GM23338 (cell line): ENCODE results near the gene ARID1B. TPM values are rescaled to one million over a fixed set of nuclear protein-coding genes. Genes with fewer than 3 reads are reported as not detected.

Source experiments
- ATAC-seq: fragments of 200-7000 bp; cut with Tn5 transposase; 3 replicates; pipeline ENCODE4 v1.9.1; 2020
- DNase-seq: peaks from one replicate; pipeline ENCODE4 v3.0.0-alpha.2; 2015; ENCODE audit warnings: low spot score
- H2AFZ ChIP-seq: fragments of 200-600 bp; sonication (generic); 2 replicates; pipeline ENCODE4 v1.8.0; 2016; ENCODE audit warnings: antibody characterized with exemption, mild to moderate bottlenecking, moderate library complexity
- H3F3A ChIP-seq: fragments of 200-600 bp; sonication (generic); replicated peaks from 2 replicates; pipeline ENCODE4 v1.8.0; 2017; ENCODE audit warnings: antibody characterized with exemption, mixed run types, low read depth
- H3K27ac ChIP-seq: fragments of 200-600 bp; sonication (generic); 2 replicates; pipeline ENCODE4 v1.6.1; 2016; ENCODE audit warnings: low read depth
- H3K27me3 ChIP-seq: fragments of 200-600 bp; sonication (generic); 2 replicates; pipeline ENCODE4 v1.8.0; 2016; ENCODE audit warnings: mild to moderate bottlenecking, mixed run types, moderate library complexity; ENCODE audit not compliant: insufficient read depth
- H3K36me3 ChIP-seq: fragments of 200-600 bp; sonication (generic); 2 replicates; pipeline ENCODE4 v1.8.0; 2016; ENCODE audit warnings: mild to moderate bottlenecking; ENCODE audit not compliant: insufficient read depth
- H3K4me1 ChIP-seq: fragments of 200-600 bp; sonication (generic); 2 replicates; pipeline ENCODE4 v1.8.0; 2016; ENCODE audit warnings: mild to moderate bottlenecking, moderate library complexity; ENCODE audit not compliant: insufficient read depth
- H3K4me2 ChIP-seq: fragments of 200-600 bp; sonication (generic); 2 replicates; pipeline ENCODE4 v1.7.1; 2017; ENCODE audit warnings: mixed run types
- H3K4me3 ChIP-seq: fragments of 200-600 bp; sonication (generic); 2 replicates; pipeline ENCODE4 v1.6.1; 2016; ENCODE audit warnings: mixed run types
- H3K79me2 ChIP-seq: fragments of 200-600 bp; sonication (generic); replicated peaks from 2 replicates; pipeline ENCODE4 v1.8.0; 2017; ENCODE audit warnings: mild to moderate bottlenecking; ENCODE audit not compliant: insufficient read depth
- H3K9me2 ChIP-seq: fragments of 200-600 bp; sonication (generic); 2 replicates; pipeline ENCODE4 v1.8.0; 2017; ENCODE audit not compliant: insufficient read depth
- H4K20me1 ChIP-seq: fragments of 200-600 bp; sonication (generic); replicated peaks from 2 replicates; pipeline ENCODE4 v1.8.0; 2017; ENCODE audit warnings: mild to moderate bottlenecking; ENCODE audit not compliant: insufficient read depth
- H3K27ac Mint-ChIP-seq: 2 replicates; pipeline ENCODE4 v1.8.0; 2020; ENCODE audit warnings: inconsistent platforms, mild to moderate bottlenecking, moderate library complexity, mixed read lengths
- H3K27me3 Mint-ChIP-seq: 3 replicates; pipeline ENCODE4 v1.8.0; 2022; ENCODE audit warnings: low read depth, mild to moderate bottlenecking, moderate library complexity, mixed read lengths, inconsistent platforms; ENCODE audit not compliant: insufficient read depth, poor library complexity
- H3K36me3 Mint-ChIP-seq: 3 replicates; pipeline ENCODE4 v1.8.0; 2021; ENCODE audit warnings: low read depth, mild to moderate bottlenecking, inconsistent platforms, moderate library complexity, mixed read lengths
- H3K4me1 Mint-ChIP-seq: 3 replicates; pipeline ENCODE4 v1.8.0; 2020; ENCODE audit warnings: mild to moderate bottlenecking, inconsistent platforms, mixed read lengths
- H3K4me3 Mint-ChIP-seq: 3 replicates; pipeline ENCODE4 v1.8.0; 2021; ENCODE audit warnings: moderate library complexity, mild to moderate bottlenecking, inconsistent platforms, mixed read lengths
- H3K9me3 Mint-ChIP-seq: 3 replicates; pipeline ENCODE4 v1.8.0; 2020; ENCODE audit warnings: moderate library complexity, mild to moderate bottlenecking, inconsistent platforms, mixed read lengths
- CREB1 ChIP-seq: fragments of 250-450 bp; sonication (Bioruptor Pico); IDR thresholded peaks from 2 replicates; pipeline ENCODE4 v1.5.0; 2020; ENCODE audit warnings: low read depth, mild to moderate bottlenecking, moderate library complexity
- EZH2 ChIP-seq: fragments of 200-600 bp; sonication (generic); IDR thresholded peaks from one replicate; pipeline ENCODE4 v1.8.0; 2017; ENCODE audit warnings: antibody characterized with exemption, mild to moderate bottlenecking, low read depth; ENCODE audit not compliant: unreplicated experiment
- EZH2phosphoT487 ChIP-seq: fragments of 200-600 bp; sonication (generic); IDR thresholded peaks from one replicate; pipeline ENCODE4 v1.8.1; 2018; ENCODE audit warnings: antibody characterized with exemption; ENCODE audit not compliant: unreplicated experiment
- JUNB ChIP-seq: IDR thresholded peaks from one replicate; pipeline ENCODE4 v1.6.1; 2016; ENCODE audit warnings: antibody characterized with exemption; ENCODE audit not compliant: unreplicated experiment
- NANOG ChIP-seq: IDR thresholded peaks from 2 replicates; pipeline ENCODE4 v1.6.1; 2016; ENCODE audit warnings: antibody characterized with exemption, borderline replicate concordance
- POLR2AphosphoS5 ChIP-seq: IDR thresholded peaks from 2 replicates; pipeline ENCODE4 v1.6.1; 2016; ENCODE audit warnings: antibody characterized with exemption, low read depth
- STAT1 ChIP-seq: IDR thresholded peaks from one replicate; pipeline ENCODE4 v1.6.1; 2016; ENCODE audit warnings: antibody characterized with exemption; ENCODE audit not compliant: unreplicated experiment
- ZNF331 ChIP-seq: fragments of 250-450 bp; sonication (Bioruptor Pico); IDR thresholded peaks from 2 replicates; pipeline ENCODE4 v1.5.0; 2020; ENCODE audit warnings: low read depth, mild to moderate bottlenecking, moderate library complexity
- polyA plus RNA-seq: library from polyadenylated mRNA; unstranded; fragments of >200 nt; fragmentation: Nextera tagmentation; extraction: Ambion mirVana; gene quantifications from 2 replicates; pipeline ENCODE4 v1.2.1, GENCODE V29; 2016
- total RNA-seq: library from RNA; depleted of rRNA; stranded (reverse); fragments of >200 nt; shearing (Covaris generic); gene quantifications from 2 replicates; pipeline ENCODE4 v1.2.3, GENCODE V29; 2014
- TF ChIP-seq, protein P1 (sequence below), 2 experiments: fragments of 200-600 bp in 1 of 2; sonication (generic) in 1 of 2; conservative IDR thresholded peaks; 2 replicates each; pipeline versions ENCODE4 v1.5.1 to v1.6.1; 2016 to 2017; ENCODE audit warnings: antibody characterized with exemption in 2 of 2, low read depth in 2 of 2, mild to moderate bottlenecking in 2 of 2, moderate library complexity in 1 of 2
- TF ChIP-seq, protein P2 (sequence below): fragments of 250-450 bp; sonication (Bioruptor Pico); IDR thresholded peaks from 2 replicates; pipeline ENCODE4 v1.5.0; 2020; ENCODE audit warnings: mild to moderate bottlenecking, moderate library complexity
- TF ChIP-seq, protein P3 (sequence below): IDR thresholded peaks from 2 replicates; pipeline ENCODE4 v1.6.1; 2016; ENCODE audit warnings: antibody characterized with exemption

Gene ARID1B
- total and polyA plus RNA-seq, 2 experiments from 2014 or later = 59.3 to 72.2 TPM

- no peak for DNase-seq
- no peaks in the 10 kb centered on the region for H3K9me2 ChIP-seq
- peaks cover 36% of the 10 kb centered on the region for H3K36me3 Mint-ChIP-seq
- no peaks in the 10 kb centered on the region; the same call in 1 of the 2 replicates for H4K20me1 ChIP-seq
- no peak overlapping the region for H3K27ac ChIP-seq
- H3K4me3 Mint-ChIP-seq = no peak overlapping the region
- H3K27me3 ChIP-seq = no peaks in the 10 kb centered on the region
- H3K4me3 ChIP-seq = no peak overlapping the region
- no peak overlapping the region for H2AFZ ChIP-seq
- H3K36me3 ChIP-seq = peaks cover 18% of the 10 kb centered on the region; the same call in 1 of the 2 replicates
- H3K27me3 Mint-ChIP-seq = no peaks in the 10 kb centered on the region
- H3K27ac Mint-ChIP-seq = no peak overlapping the region
- H3K4me1 ChIP-seq = no peaks in the 10 kb centered on the region
- no peaks in the 10 kb centered on the region for H3K79me2 ChIP-seq
- H3K4me2 ChIP-seq = no peak overlapping the region
- H3K9me3 Mint-ChIP-seq = no peaks in the 10 kb centered on the region
- peaks cover 11% of the 10 kb centered on the region; the same call in 2 of the 3 replicates for H3K4me1 Mint-ChIP-seq
- TF ChIP-seq EZH2 = no peak
- TF ChIP-seq JUNB = no peak
- no peak for TF ChIP-seq STAT1
- TF ChIP-seq, protein P1, sequence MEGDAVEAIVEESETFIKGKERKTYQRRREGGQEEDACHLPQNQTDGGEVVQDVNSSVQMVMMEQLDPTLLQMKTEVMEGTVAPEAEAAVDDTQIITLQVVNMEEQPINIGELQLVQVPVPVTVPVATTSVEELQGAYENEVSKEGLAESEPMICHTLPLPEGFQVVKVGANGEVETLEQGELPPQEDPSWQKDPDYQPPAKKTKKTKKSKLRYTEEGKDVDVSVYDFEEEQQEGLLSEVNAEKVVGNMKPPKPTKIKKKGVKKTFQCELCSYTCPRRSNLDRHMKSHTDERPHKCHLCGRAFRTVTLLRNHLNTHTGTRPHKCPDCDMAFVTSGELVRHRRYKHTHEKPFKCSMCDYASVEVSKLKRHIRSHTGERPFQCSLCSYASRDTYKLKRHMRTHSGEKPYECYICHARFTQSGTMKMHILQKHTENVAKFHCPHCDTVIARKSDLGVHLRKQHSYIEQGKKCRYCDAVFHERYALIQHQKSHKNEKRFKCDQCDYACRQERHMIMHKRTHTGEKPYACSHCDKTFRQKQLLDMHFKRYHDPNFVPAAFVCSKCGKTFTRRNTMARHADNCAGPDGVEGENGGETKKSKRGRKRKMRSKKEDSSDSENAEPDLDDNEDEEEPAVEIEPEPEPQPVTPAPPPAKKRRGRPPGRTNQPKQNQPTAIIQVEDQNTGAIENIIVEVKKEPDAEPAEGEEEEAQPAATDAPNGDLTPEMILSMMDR (conservative IDR thresholded peaks at IDR 0.05; ENCODE audit: low read depth in 2 of 2) = no peak
- no peak for TF ChIP-seq POLR2AphosphoS5
- ATAC-seq = no peak
- no peaks in the 10 kb centered on the region for H3F3A ChIP-seq
Measured at GRCh38 chr6:157194643-157195042, 417.5 kb downstream of the ARID1B start.

- H3K36me3 ChIP-seq = peaks cover 11% of the 10 kb centered on the region; the same call in 1 of the 2 replicates
- H3K4me1 Mint-ChIP-seq = peaks cover 11% of the 10 kb centered on the region; the same call in 2 of the 3 replicates
- no peaks in the 10 kb centered on the region for H3K27me3 ChIP-seq
- DNase-seq (no peak), ATAC-seq (no peak)
- H3K9me2 ChIP-seq = no peaks in the 10 kb centered on the region
- H2AFZ ChIP-seq = no peak overlapping the region
- H3K4me1 ChIP-seq = no peaks in the 10 kb centered on the region
- H3K9me3 Mint-ChIP-seq = no peaks in the 10 kb centered on the region
- no peaks in the 10 kb centered on the region; the same call in 1 of the 2 replicates for H4K20me1 ChIP-seq
- peaks cover 30% of the 10 kb centered on the region for H3K36me3 Mint-ChIP-seq
- no peaks in the 10 kb centered on the region for H3F3A ChIP-seq
- no peak overlapping the region for H3K4me2 ChIP-seq
- no peaks in the 10 kb centered on the region for H3K27me3 Mint-ChIP-seq
- H3K27ac Mint-ChIP-seq = no peak overlapping the region
- no peak overlapping the region for H3K4me3 ChIP-seq
- H3K27ac ChIP-seq = no peak overlapping the region
- no peaks in the 10 kb centered on the region for H3K79me2 ChIP-seq
- H3K4me3 Mint-ChIP-seq = no peak overlapping the region
- TF ChIP-seq POLR2AphosphoS5 (no peak), ZNF331 (CRISPR knock-in tag) (no peak), EZH2phosphoT487 (no peak), CREB1 (CRISPR knock-in tag) (no peak), NANOG (no peak)
- TF ChIP-seq, protein P2, sequence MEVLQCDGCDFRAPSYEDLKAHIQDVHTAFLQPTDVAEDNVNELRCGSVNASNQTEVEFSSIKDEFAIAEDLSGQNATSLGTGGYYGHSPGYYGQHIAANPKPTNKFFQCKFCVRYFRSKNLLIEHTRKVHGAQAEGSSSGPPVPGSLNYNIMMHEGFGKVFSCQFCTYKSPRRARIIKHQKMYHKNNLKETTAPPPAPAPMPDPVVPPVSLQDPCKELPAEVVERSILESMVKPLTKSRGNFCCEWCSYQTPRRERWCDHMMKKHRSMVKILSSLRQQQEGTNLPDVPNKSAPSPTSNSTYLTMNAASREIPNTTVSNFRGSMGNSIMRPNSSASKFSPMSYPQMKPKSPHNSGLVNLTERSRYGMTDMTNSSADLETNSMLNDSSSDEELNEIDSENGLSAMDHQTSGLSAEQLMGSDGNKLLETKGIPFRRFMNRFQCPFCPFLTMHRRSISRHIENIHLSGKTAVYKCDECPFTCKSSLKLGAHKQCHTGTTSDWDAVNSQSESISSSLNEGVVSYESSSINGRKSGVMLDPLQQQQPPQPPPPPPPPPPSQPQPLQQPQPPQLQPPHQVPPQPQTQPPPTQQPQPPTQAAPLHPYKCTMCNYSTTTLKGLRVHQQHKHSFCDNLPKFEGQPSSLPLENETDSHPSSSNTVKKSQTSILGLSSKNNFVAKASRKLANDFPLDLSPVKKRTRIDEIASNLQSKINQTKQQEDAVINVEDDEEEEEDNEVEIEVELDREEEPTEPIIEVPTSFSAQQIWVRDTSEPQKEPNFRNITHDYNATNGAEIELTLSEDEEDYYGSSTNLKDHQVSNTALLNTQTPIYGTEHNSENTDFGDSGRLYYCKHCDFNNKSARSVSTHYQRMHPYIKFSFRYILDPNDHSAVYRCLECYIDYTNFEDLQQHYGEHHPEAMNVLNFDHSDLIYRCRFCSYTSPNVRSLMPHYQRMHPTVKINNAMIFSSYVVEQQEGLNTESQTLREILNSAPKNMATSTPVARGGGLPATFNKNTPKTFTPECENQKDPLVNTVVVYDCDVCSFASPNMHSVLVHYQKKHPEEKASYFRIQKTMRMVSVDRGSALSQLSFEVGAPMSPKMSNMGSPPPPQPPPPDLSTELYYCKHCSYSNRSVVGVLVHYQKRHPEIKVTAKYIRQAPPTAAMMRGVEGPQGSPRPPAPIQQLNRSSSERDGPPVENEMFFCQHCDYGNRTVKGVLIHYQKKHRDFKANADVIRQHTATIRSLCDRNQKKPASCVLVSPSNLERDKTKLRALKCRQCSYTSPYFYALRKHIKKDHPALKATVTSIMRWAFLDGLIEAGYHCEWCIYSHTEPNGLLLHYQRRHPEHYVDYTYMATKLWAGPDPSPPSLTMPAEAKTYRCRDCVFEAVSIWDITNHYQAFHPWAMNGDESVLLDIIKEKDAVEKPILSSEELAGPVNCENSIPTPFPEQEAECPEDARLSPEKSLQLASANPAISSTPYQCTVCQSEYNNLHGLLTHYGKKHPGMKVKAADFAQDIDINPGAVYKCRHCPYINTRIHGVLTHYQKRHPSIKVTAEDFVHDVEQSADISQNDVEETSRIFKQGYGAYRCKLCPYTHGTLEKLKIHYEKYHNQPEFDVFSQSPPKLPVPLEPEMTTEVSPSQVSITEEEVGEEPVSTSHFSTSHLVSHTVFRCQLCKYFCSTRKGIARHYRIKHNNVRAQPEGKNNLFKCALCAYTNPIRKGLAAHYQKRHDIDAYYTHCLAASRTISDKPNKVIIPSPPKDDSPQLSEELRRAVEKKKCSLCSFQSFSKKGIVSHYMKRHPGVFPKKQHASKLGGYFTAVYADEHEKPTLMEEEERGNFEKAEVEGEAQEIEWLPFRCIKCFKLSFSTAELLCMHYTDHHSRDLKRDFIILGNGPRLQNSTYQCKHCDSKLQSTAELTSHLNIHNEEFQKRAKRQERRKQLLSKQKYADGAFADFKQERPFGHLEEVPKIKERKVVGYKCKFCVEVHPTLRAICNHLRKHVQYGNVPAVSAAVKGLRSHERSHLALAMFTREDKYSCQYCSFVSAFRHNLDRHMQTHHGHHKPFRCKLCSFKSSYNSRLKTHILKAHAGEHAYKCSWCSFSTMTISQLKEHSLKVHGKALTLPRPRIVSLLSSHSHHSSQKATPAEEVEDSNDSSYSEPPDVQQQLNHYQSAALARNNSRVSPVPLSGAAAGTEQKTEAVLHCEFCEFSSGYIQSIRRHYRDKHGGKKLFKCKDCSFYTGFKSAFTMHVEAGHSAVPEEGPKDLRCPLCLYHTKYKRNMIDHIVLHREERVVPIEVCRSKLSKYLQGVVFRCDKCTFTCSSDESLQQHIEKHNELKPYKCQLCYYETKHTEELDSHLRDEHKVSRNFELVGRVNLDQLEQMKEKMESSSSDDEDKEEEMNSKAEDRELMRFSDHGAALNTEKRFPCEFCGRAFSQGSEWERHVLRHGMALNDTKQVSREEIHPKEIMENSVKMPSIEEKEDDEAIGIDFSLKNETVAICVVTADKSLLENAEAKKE (CRISPR knock-in tag) = no peak
- TF ChIP-seq, protein P3, sequence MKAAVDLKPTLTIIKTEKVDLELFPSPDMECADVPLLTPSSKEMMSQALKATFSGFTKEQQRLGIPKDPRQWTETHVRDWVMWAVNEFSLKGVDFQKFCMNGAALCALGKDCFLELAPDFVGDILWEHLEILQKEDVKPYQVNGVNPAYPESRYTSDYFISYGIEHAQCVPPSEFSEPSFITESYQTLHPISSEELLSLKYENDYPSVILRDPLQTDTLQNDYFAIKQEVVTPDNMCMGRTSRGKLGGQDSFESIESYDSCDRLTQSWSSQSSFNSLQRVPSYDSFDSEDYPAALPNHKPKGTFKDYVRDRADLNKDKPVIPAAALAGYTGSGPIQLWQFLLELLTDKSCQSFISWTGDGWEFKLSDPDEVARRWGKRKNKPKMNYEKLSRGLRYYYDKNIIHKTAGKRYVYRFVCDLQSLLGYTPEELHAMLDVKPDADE = no peak
Measured at GRCh38 chr6:157196391-157196790, 419.2 kb downstream of the ARID1B start.
